ENCODE results near the gene DNAJC16. TPM values are rescaled to one million over a fixed set of nuclear protein-coding genes. Genes with fewer than 3 reads are reported as not detected.
"Not testable (repeated sequence)": the region's sequence is repeated elsewhere in the genome, so short reads cannot be mapped to it uniquely, and the experiment has no call there.

DNAJC16 gene
- total RNA-seq, 4 donors from 2014 or later: 20.0 to 43.1 (median 22.6) TPM

- no peak for TF ChIP-seq CTCF (IDR thresholded peaks at IDR 0.05 in 4 of 5, conservative IDR thresholded peaks at IDR 0.05 in 1 of 5)
- TF ChIP-seq POLR2A (IDR thresholded peaks at IDR 0.05): no peak
- H3K27ac ChIP-seq: no peak overlapping the region
- no peaks in the 10 kb centered on the region for H3K27me3 ChIP-seq
- H3K9me3 ChIP-seq: no peaks in the 10 kb centered on the region
- H3K36me3 ChIP-seq: peaks cover 0 to 3% of the 10 kb centered on the region in 2 donors
- H3K4me3 ChIP-seq: no peak overlapping the region
- ATAC-seq: no peak
- no peaks in the 10 kb centered on the region for H3K4me1 ChIP-seq
- in situ Hi-C loops (cut with MboI; ENCODE audit: low sequenced_read_pairs in 4 of 4): no loop called here
- no peak for DNase-seq
- intact Hi-C loops (cut with DNase I; ENCODE audit: low total_unique reads): no loop called here
Measured at GRCh38 chr1:15483971-15484370, 42.7 kb upstream of the DNAJC16 start.

DNA sequence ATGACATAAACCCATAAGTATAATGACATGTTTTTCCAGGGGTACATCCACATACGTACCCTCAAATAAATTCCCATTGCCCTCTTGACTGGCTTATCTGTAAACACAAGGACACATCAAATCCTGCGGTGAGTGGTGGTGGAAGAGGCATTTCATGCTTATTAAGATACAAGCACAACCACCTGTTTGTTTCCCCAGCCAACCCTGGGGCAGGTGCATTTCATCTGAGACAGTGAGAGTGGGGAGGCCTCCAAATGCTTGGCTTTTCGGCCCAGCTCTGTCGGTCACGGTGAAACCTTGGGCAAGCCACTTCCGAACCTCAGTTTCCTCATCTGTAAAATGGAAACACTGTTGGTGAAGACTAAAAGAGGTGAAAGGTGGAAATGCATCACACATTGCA, 42.2 kb upstream of the DNAJC16 start:
- H3K36me3 ChIP-seq; DNase-seq; H3K4me3 ChIP-seq; intact Hi-C loops (cut with DNase I; ENCODE audit: low total_unique reads); H3K27ac ChIP-seq; H3K27me3 ChIP-seq; in situ Hi-C loops (cut with MboI; ENCODE audit: low sequenced_read_pairs in 4 of 4); ATAC-seq; H3K4me1 ChIP-seq; H3K9me3 ChIP-seq: not testable (repeated sequence)

GRCh38 chr1:15485636-15486035, 41.0 kb upstream of the DNAJC16 start:
- in situ Hi-C loops (cut with MboI; ENCODE audit: low sequenced_read_pairs in 4 of 4): no loop called here

GRCh38 chr1:15486844-15487610, 39.6 kb upstream of the DNAJC16 start:
- H3K27ac ChIP-seq; ATAC-seq; H3K9me3 ChIP-seq; DNase-seq; H3K36me3 ChIP-seq; H3K27me3 ChIP-seq; H3K4me1 ChIP-seq; H3K4me3 ChIP-seq; intact Hi-C loops (cut with DNase I; ENCODE audit: low total_unique reads); in situ Hi-C loops (cut with MboI; ENCODE audit: low sequenced_read_pairs in 4 of 4): not testable (repeated sequence)

More at GRCh38 chr1:15485636-15486035, 41.0 kb upstream of the DNAJC16 start:
- Histone ChIP-seq H3K9me3 (no peaks in the 10 kb centered on the region), H3K27me3 (no peaks in the 10 kb centered on the region), H3K4me3 (no peak overlapping the region), H3K36me3 (peaks cover 0 to 3% of the 10 kb centered on the region in 2 donors), H3K27ac (no peak overlapping the region), H3K4me1 (no peaks in the 10 kb centered on the region)
- no peak for TF ChIP-seq POLR2A (IDR thresholded peaks at IDR 0.05)
- no peak for TF ChIP-seq CTCF (IDR thresholded peaks at IDR 0.05 in 4 of 5, conservative IDR thresholded peaks at IDR 0.05 in 1 of 5)
- intact Hi-C loops (cut with DNase I; ENCODE audit: low total_unique reads): no loop called here
- no peak for ATAC-seq
- no peak for DNase-seq

DNA sequence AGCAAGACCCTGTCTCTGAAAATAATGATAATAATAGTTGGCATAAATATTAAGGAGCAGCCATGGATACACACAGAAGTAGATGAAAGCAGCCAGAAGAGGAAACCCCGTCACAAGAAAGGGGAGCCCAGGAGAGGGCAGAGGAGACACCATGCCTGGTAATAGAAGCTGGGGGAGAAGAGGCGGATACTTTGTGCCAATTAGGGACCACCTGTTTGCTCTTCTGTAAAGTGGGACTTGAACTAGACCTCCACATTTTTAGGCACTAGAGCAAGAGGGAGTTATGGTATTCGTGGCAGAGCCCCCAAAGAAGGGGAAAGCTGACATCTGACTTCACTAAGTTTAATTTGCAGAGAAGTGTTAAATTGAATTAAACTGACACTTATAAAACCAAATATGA, 38.3 kb upstream of the DNAJC16 start:
- Histone ChIP-seq H3K36me3 (peaks cover 0 to 19% of the 10 kb centered on the region in 2 donors), H3K9me3 (no peaks in the 10 kb centered on the region), H3K4me3 (no peak overlapping the region), H3K27ac (no peak overlapping the region), H3K27me3 (no peaks in the 10 kb centered on the region), H3K4me1 (no peaks in the 10 kb centered on the region)
- ATAC-seq (no peak), DNase-seq (no peak)
- in situ Hi-C loops (cut with MboI; ENCODE audit: low sequenced_read_pairs in 4 of 4) (no loop called here), intact Hi-C loops (cut with DNase I; ENCODE audit: low total_unique reads) (no loop called here)
- TF ChIP-seq POLR2A (IDR thresholded peaks at IDR 0.05) (no peak), CTCF (IDR thresholded peaks at IDR 0.05 in 4 of 5, conservative IDR thresholded peaks at IDR 0.05 in 1 of 5) (no peak)

Data from gastrocnemius medialis (tissue), 4 donors.